Germinal center (tissue), 1 donor: Measurements from ENCODE around the gene P2RY6.

Experiments
- DNase-seq: peaks from one replicate; pipeline ENCODE4 v3.0.0; 2012; ENCODE audit warnings: mixed read lengths, low spot score

Gene P2RY6

DNA sequence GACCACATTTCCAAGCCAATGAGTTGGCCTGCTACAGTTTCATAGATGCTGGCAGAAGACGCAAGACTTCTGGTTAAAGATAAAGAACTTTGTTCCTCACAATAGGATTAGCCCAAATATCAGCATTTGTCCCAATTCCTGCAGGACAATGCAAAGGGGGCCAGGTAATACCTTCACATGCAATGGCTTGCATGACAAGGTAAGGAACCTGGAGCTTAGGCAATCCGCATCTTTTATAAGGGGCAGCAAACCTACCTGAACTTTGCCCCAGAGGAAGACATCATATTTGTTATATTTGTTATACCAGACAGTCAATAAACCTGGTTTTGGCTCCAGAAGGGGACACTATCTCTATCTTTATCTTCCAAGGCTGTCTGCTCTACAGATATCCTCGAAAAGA, 5.3 kb downstream of the P2RY6 start:
- DNase-seq, result no peak

DNA sequence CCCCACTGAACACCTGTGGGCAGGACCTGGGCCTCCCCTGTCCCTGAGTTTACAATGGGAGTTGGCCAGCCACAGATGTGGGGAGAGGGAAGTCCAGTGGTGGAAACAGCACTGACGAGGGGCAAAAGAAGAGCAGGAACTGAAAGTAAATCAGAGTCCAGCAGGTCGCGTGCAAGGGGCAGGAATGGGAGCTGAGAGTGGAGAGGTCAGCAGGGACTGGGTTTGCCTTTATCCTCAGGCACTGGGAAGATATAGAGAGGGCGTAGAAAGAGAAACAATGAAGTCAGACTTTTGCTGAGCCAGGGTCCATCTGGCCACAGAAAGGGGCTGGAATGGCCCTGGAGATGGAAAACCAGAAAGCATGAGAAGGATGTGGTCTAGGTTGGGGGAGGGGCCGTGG, 8.5 kb downstream of the P2RY6 start:
- no peak for DNase-seq

DNA sequence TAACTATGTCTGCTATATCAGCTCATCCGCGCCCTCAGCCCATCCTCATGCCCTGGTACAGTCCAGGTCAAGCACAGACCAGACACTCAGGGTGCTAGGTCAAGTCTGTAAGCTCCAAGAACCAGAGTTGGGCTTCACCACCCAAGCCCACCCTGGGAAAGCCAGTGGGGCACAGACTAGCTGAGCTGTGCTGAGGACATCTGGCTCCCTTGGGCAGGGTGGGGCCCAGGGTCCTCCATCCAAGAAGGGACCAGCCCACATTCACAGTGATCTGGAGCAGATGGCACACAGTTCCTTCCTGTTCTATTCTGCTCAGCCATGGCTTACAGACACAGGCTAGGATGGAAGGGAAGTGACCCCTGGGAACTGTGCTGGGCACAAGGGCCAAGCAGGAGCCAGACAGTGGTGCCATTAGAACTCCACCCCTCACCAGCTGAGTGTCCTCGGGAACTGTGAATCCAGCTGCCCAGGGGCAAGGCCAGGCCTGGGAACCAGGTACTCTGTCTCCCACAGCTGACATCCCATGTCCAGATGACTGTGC, 9.1 kb downstream of the P2RY6 start:
- no peak for DNase-seq

DNA sequence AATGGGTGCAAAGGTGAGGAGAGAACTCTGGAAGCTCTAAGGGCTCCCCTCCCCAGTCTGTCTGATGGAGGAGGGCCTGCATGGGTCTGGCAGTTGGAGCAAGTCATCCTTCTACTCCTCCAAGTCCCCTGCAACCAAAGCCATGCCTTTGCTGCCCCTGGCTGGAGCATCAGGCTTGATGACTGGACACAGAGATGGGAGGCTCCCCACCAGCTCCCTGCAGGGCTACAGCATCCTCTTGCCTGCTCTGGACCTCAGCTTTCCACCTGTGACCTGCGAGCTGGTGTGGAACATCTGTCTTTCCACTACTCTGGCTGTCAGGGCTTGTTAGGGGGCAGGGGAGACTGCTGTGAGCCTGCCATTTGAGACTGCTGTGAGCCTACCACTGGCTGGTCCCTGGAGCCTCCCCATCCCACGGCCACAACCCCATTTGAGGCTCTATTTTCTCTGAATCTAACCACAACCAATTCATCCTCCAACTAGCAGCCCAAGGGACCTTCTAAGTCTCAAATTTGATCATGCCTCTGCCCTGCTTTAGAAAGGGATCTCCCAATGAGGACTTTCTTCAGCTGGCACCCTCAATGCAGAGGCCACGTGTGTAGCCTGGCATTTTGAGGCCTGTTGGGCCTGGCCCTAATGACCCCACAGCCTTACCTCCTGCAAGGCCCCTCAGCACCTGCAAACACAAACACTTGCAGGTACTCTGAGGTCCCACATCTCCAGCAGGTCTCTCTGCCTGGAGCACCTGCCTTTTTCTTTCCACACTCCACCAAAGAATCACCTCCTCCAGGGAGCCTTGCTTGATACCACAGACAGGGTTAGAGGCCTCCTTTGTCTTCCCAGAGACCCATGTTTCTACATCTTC, 9.9 kb downstream of the P2RY6 start:
- DNase-seq, result no peak

DNA sequence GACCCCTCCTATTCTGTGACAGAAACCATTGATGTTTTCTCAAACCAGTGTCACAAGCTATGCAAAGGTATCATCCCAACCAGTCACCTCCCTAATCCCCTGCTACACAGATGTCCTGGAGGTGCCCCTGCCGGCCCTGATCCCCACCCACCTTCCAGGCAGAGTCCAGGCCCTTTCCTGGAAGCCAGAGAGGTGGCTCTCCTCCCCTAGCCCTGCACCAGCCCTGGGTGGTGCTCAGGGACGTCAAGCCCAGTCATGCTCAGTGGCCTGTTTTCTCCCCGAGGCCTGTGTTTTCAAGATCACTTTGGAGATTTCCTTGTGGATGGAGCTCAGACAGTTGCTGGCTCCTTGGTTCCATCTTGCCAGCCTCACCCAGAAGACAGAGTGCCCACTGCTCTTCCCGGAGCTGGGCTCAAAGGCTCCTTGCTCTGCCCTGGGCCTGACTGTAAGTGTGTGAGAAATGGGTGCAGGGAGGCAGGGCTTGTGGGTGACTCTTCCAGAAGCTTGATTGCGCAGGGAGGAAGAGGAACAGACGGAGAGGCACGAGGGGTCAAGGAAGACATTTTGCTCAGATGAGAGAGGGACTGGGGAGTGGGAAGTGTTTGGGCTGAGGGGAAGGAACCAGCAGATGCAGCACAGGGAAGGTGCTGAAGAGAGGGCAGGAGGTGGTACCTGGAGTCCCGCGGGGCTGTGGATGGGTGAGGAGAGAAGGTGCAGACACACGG, 11.3 kb downstream of the P2RY6 start:
- no peak for DNase-seq

DNA sequence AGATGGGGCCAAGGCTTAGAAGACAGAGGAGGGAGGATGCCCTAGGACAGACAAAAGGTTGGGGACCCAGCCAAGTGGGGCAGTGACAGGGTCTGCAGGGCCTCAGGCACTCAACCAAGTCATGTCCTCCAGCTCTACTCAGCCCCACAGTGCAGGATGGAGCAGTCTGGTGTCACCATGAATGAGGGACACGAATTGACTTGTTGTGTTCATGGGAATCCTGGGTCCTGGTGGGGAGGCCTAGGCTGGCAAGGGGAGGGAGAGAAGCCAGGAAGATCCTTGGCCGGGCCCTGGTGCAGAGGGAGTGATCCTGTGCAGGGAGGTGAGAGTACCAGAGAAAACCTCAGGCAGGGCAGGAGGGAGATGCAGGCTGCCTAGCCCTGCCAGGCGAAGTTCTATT, 12.0 kb downstream of the P2RY6 start:
- no peak for DNase-seq

DNA sequence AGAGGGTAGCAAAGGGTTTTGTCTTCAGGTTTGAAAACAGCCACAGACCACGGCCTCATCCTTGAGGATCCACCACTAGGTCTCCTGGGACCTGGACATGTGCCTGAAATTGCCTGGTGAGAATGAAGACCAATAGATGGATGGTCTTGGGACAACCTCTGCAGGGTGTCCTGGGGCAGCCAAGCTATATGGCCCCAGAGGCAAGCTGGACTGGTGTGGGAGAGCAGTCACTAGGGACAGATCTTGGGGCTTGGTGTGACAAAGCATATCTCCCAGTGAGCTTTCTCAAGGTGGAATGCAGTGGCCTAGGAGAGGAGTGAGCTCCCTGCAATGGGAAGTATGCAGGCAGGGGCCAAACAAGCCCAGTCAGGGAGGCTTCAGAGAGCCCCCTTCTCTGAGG, 13.6 kb downstream of the P2RY6 start:
- DNase-seq, result no peak

DNA sequence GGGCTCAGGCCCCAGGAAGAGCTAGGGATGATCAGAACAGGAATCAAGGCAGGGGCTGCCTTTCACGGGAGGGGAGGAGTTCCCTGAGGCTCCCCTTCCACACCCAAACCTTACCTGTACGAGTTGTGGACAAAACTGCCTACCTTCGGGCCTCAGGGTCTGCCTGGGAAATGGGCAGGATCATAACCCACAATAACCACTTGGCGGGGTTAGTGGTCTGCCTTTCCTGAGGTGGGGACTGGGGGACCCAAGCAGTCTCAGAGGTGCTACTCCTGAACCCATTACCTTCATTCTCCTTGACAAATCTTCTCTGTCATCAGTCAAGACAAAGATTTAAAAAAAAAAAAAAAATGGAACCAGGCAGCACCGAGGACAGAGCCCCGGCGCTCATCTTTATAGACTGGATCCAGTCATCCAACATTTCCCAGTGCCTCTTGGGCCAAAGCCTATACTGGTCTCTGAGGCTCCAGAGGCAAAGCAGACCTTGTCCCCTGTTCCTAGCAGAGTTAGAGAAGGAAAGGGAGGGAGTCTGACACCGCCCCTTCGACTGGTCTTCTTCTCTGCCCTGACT, 14.2 kb downstream of the P2RY6 start:
- DNase-seq, result no peak

DNA sequence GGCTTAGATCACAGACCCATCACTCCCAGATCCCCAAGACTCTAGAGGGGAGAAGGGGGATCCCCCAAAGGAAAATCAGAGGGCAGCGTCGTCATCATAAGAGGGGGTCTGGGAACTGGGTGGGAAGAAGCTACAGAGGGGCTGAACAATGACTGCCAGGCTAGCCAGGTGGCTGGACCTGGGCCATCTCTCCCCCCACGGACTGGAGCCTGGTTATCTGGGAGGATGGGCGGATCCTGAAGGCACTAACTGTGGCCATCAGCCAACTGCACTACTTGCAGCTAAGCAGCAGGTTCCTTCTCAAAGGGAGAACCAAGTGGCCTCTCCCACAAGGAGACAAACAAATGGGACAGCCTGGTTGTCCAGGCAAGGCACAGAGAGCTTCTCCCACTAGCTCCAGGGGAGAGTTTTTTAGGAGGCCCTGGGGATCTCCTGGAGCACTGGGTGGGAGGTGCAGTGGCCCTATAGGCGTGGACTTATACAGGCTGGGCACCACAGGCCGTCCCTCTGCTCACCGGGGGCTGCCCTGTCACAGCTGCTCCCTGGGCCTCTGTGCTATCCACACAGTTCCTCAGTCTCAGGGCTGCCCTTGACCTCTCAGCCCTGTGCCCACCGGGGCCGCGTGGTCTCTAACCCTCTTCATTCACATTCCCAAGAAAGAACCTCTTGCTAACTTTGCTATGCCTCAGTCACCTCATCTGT, 15.4 kb downstream of the P2RY6 start:
- no peak for DNase-seq

DNA sequence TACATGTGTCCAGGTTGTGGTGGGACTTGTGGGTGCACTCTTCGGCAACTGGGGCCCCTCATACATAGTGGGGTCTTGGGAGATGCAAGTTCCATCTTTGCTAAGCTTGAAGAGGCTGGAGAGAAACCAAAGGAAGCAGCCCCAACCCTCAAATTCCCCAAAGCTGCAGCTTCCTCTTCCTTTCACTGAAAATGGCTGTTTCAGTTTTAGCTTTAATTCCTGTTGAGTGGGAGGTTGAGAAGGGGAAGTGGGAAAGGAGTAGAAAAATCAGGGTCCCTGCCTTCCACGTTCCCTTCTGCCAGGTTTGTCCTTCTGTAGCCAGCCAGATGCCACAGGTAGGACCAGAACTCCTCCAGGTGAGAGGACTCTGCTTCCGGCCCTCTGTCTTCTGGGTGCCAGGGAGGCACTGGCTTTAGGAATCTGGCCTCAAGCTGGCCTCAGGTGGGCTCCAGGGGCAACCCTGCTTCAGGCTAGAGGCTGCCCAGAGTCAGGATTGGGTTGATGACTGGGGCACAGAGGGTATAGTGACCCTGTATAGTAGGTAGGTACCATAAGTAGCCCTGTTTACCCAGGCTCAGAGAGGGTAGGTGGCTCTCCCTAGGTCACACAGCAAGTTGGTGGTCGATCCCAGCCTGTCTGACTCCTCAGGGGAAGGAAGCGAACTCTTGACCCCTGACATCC, 16.2 kb downstream of the P2RY6 start:
- peak; percentile 32 for DNase-seq

DNA sequence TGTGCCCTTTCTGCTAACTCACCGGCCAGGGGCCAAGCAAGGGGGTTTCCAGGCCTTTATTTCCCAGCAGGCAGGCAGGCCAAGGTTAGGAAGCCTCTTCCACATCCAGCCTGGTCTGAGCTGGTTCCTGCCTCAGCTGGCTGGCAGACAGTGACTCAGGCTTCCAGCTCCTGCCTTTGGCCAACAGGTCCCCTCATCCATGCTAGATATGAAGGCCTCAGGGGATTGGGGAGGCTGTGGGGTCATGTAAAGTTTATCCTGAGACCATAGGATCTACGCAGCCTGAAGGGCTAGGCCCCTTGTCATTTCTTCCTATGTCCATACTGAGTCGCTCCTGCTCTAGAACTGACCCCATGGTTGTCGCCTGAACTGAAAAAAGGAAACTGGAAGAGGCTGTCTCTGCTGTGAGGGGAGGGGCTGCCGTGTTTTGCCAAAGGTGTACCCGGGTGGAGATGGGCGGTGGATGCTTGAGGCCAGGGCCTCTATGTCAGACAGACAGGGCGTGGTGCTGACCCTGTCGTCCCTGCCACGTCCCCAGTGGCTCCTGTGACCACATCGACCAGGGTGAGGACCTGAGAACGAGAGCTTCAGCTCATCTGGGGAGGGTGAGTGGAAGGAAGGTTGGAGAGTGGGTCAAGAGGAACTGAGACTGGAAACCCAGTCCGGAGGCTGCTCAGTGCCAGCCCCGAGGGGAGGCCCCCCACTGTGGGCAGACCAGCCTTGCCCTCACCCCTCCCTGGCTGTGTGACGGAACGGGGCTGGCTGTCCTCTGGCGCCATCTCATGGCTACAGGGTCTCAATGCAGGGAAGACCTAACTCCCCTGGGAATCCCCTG, 17.0 kb downstream of the P2RY6 start:
- peak; percentile 88 for DNase-seq

DNA sequence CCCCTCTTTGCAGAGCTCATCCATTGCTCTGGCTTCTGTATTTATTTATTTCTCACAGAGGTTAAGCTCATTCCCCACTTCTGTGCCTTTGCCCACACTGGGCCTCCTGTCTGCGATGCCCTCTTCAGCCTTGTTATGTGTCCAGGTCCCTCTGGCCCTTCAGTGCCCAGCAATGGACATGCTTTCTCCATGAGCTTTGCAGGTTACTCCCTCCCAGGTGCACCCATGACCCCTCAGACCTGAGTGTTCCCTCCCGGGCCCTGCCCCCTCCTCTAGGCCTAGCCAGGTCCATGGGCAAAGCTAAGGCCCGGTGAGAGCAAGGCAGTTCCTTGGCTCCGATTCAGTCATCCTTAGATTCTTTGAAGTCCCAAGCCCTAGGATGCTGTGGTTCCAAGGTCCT, 18.4 kb downstream of the P2RY6 start:
- no peak for DNase-seq

DNA sequence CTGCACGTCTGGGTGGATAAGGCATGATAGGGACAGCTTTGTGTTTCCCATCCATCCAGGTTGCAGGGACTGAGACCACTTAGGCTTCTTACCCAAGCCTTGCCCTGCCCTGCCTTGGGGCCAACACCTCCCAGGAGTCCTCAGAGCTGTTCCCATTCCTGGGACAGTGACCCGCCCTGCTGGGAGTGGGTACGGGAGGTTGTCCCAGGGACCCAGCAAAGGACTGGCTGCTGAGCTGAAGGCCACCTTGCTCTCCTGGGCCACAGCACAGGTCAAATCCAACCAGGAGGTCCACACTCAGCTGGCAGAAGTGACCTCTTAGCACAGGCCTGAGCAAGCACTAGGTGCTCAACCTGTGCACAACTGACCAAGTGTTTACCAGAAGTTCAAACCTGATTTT, 19.1 kb downstream of the P2RY6 start:
- no peak for DNase-seq

DNA sequence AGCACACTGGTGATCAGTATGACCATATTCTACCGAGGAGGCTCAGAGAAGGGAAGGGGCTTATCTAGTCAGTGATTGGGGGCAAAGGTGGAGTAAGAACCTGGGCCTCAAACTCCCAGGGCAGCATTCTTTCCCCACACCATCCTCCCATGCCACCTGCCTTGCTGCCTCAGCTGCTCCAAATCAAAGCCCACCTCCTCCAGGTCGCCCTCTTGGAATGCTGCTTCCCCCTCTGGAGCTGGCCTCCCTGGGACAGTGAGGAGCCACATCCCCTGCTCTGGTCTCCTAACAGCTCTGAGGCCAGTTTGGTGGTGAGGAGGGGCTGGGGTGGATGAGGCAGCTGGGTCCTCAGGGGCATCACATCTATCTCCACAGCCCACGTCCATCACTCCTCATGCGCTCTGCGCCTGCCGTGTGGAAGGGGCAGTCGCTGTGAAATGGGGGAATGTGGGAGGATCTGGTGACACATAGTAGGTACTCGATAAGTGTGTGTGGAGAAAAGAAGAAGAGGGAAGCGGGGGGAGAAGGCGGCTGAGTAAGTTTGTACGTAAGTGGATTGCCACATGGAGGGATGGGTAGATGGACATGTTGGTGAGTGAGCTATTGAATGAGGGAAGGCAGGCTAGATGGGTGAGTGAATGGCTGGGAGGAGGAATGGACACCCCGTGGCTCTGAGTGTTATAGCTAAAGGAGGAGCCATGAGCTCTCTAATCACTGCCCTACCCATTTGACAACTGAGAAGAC, 19.8 kb downstream of the P2RY6 start:
- DNase-seq, result no peak

DNA sequence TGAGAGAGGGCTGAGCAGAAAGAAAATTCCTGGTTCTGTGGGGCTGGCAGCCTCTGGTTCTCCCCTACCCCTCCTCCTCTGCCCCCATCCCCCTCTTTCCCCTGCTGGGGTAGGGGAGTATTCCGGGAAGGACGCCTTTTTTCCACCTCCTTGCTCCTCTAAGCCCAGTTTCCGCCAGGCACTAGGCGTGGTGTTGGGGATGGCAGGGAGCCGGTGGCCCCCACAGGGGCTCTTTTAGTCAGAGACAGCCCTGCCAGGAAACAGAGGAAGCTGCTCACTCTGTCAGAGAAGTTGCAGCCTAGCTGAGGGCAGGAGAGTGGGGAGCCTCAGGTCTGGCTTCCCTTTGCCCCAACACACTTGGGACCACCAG, 20.4 kb downstream of the P2RY6 start:
- DNase-seq, result no peak

DNA sequence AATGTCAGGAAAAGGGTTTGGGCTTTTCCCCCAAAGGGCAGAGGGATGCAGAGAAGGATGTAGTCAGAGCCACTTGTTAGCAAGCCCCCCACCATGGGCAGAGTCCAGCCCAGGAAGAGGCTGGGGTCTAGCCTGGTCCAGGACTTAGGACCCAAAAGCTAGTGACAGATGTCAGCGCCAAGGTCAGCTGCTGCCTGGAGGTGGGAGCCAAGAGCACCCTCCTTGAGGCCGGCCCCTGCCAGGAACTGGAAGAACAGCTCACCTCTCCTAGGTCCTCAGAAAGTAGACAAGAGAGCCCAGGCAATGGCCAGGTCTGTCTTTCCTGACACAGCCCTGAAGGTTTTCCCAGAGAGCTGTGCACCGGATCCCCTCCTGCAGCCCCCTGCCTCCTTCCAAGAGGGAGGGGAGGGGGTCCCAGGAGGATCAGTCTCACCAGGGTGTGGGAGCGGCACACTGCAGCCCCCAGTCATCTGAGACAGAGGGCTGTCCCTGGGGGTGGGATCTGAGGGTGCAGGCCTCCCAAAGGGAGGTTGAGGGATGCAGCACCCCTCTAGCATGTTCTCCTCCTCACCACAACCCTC, 21.3 kb downstream of the P2RY6 start:
- no peak for DNase-seq

DNA sequence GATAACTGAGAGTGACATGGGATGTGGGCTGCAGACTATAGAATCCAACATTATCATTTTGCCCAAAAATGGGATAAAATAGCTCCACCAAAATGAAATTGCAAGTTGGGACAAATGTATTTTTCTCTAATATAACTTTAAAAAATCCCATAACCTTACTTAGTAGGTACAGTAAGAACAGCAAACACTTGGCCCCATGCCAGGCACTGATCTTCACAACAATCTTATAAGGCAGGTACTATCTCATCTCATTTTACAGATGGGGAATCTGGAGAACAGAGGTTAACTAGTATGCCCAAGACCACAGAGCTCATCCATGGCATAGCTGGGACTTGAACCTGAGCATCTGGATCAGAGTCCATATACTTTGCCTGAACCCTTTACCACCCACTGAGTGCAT, 22.5 kb downstream of the P2RY6 start:
- DNase-seq, result no peak

DNA sequence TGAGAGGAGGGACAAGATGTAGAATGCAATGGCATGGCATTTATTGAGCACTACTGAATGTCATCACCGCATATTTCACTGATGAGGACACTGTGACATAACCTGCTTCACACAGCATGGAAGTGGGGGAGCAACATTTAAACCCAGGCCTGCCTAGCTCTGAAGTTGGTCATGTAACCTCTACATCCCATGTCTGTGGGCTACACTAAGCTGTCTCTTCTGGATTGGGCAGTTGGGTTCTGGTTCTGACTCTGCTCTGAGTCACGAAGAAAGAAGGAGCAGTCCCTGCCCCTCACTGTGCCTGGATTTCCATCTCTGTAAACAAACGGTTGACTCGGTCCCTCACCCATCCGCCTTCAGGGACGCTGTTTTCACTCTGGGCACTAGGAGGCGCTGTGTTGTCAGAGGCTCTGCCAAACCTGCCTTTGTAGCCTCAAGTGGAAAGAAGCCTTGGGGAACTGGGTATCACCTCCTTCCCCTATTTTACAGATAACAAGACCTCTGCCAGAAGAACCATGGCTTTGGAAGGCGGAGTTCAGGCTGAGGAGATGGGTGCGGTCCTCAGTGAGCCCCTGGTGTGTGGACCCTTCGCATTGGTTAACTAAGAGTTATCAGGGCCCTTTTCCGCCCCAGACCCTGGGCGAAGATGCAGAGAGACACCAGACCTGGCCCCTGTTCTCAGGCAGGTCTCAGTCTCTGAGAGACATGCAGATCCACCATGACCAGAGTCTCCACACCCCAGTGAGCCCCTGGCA, 23.3 kb downstream of the P2RY6 start:
- DNase-seq, result peak; percentile 81

DNA sequence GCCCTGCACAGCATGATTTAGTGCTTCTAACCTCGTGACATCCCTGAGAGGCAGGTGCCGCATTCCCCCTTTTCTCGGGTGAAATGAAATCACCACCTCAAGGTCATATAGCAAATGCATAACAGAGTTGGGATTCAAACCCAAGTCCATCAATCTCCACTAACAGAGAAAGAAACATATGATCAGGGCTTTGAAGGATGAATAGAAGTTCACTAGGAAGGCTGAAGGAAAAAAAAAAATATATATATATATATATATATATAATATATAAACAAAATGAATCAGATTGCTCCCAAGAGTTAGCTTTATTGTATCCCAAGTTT, 23.8 kb downstream of the P2RY6 start:
- no peak for DNase-seq
